Endothelial cell (in vitro differentiated cells): ENCODE results near the gene HIVEP3. TPM values are rescaled to one million over a fixed set of nuclear protein-coding genes. Genes with fewer than 3 reads are reported as not detected.

Experiments used
- DNase-seq: peaks from one replicate; pipeline ENCODE4 v3.0.0; 2021; ENCODE audit warnings: low spot score
- H3K27ac Mint-ChIP-seq: one replicate; pipeline ENCODE4 v1.8.0; 2021; ENCODE audit warnings: mixed read lengths, inconsistent platforms; ENCODE audit not compliant: unreplicated experiment
- H3K27me3 Mint-ChIP-seq: one replicate; pipeline ENCODE4 v1.8.0; 2021; ENCODE audit warnings: mild to moderate bottlenecking, moderate library complexity, mixed read lengths, inconsistent platforms; ENCODE audit not compliant: unreplicated experiment
- H3K36me3 Mint-ChIP-seq: one replicate; pipeline ENCODE4 v1.8.0; 2021; ENCODE audit warnings: mild to moderate bottlenecking, low read depth, mixed read lengths, inconsistent platforms; ENCODE audit not compliant: unreplicated experiment
- H3K4me1 Mint-ChIP-seq: one replicate; pipeline ENCODE4 v1.8.0; 2021; ENCODE audit warnings: mild to moderate bottlenecking, mixed read lengths, inconsistent platforms; ENCODE audit not compliant: unreplicated experiment
- H3K4me3 Mint-ChIP-seq: one replicate; pipeline ENCODE4 v1.8.0; 2021; ENCODE audit warnings: mild to moderate bottlenecking, mixed read lengths, inconsistent platforms; ENCODE audit not compliant: unreplicated experiment
- H3K9me3 Mint-ChIP-seq: one replicate; pipeline ENCODE4 v1.8.0; 2021; ENCODE audit warnings: mixed read lengths, inconsistent platforms; ENCODE audit not compliant: unreplicated experiment
- total RNA-seq: library from RNA; stranded (reverse); fragmentation: NEBNext Ultra II Directional; extraction: Animal tissue kit (Norgen Biotek cat#: 25700); gene quantifications from one replicate; pipeline ENCODE4 v1.2.1, GENCODE V29; 2021; ENCODE audit not compliant: unreplicated experiment
- TF ChIP-seq, protein P1 (sequence below): fragments of 200-600 bp; sonication (generic); IDR thresholded peaks from one replicate; pipeline ENCODE4 v1.5.0; 2021; ENCODE audit warnings: antibody characterized with exemption; ENCODE audit not compliant: unreplicated experiment

Gene HIVEP3
- total RNA-seq, 1 donor from 2014 or later, result 8.9 TPM

DNA sequence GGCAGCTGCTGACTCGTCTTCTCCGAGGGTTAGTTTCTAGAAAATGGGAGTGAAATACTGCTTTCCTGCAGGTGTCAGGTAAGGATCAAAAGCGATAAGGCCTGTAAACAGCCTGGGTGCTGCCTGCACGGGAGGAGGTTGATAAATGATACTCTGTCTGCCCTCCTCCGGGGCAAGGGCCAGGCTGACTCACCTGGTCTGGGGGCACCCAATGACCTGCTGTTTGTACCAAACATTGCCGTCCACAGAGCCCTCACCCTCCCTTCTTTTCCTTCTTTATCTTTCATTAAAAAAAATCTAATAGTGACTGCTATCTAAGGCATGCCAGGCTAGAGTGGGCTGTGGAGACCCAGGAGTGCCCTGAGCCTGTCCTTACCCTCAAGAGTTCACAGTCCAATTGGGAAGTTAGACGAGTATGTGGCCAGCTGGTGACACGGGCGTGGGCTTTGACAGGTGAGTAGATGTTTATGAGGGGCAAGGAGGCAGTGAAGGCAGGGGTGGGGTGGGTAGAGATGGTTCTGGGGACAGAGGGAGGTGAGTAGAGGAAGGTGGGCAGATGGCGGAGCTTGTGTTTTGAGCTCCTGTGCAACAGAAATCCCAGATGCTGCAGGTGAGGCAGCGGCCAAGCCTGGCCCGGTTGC lies 450.5 kb downstream of the HIVEP3 start:
- no peaks in the 10 kb centered on the region for H3K27me3 Mint-ChIP-seq
- TF ChIP-seq, protein P1, sequence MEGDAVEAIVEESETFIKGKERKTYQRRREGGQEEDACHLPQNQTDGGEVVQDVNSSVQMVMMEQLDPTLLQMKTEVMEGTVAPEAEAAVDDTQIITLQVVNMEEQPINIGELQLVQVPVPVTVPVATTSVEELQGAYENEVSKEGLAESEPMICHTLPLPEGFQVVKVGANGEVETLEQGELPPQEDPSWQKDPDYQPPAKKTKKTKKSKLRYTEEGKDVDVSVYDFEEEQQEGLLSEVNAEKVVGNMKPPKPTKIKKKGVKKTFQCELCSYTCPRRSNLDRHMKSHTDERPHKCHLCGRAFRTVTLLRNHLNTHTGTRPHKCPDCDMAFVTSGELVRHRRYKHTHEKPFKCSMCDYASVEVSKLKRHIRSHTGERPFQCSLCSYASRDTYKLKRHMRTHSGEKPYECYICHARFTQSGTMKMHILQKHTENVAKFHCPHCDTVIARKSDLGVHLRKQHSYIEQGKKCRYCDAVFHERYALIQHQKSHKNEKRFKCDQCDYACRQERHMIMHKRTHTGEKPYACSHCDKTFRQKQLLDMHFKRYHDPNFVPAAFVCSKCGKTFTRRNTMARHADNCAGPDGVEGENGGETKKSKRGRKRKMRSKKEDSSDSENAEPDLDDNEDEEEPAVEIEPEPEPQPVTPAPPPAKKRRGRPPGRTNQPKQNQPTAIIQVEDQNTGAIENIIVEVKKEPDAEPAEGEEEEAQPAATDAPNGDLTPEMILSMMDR, result no peak
- no peak for DNase-seq
- H3K4me3 Mint-ChIP-seq, result no peak overlapping the region
- no peaks in the 10 kb centered on the region for H3K4me1 Mint-ChIP-seq
- no peaks in the 10 kb centered on the region for H3K9me3 Mint-ChIP-seq
- H3K27ac Mint-ChIP-seq, result no peak overlapping the region
- H3K36me3 Mint-ChIP-seq, result no peaks in the 10 kb centered on the region

DNA sequence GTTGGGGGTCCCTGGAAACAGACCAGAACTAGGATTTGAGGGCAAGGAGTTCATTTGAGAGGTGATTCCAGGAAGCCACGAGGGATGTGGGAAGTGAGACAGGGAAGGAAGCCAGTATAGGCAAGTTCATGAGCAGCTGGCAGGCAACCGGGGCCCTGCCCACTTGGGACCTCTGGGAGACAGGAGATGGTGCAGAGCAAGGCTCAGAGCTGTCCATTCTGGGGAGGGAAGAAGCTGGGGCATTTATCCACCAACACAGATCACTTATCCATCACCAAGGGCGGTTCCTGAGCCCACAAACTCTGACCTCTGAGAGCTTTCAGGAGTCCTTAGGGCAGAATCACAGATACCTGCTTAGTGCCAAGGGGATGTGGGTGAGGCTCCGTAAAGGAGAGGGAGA lies 451.0 kb downstream of the HIVEP3 start:
- no peak for DNase-seq
- Mint-ChIP-seq H3K4me3 (no peak overlapping the region), H3K27me3 (no peaks in the 10 kb centered on the region), H3K36me3 (no peaks in the 10 kb centered on the region), H3K4me1 (no peaks in the 10 kb centered on the region), H3K27ac (no peak overlapping the region), H3K9me3 (no peaks in the 10 kb centered on the region)
- TF ChIP-seq, protein P1, result no peak

DNA sequence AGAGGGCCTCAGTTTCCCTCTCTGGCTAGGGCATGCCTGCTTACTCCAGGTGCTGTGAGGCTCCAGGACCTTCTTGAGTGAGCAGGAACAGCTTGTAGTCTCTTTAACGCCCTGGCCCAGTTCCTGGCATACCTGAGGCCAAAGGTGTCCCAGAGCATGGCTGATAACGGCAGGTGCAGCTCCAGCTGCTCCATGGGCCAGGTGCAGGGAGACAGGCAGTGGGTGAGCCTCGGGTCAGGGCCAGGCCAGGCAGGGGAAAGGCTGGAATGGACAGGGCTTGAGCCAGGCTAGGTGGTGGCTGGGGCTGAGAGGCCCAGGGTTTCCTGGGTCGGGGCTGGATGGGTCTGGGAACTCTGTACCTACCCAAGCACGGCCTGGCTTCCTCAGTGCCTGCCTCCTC lies 452.6 kb downstream of the HIVEP3 start:
- TF ChIP-seq, protein P1, result no peak
- H3K36me3 Mint-ChIP-seq, result no peaks in the 10 kb centered on the region
- H3K27me3 Mint-ChIP-seq, result no peaks in the 10 kb centered on the region
- H3K27ac Mint-ChIP-seq, result no peak overlapping the region
- H3K4me3 Mint-ChIP-seq, result no peak overlapping the region
- no peaks in the 10 kb centered on the region for H3K9me3 Mint-ChIP-seq
- no peaks in the 10 kb centered on the region for H3K4me1 Mint-ChIP-seq
- DNase-seq, result no peak

DNA sequence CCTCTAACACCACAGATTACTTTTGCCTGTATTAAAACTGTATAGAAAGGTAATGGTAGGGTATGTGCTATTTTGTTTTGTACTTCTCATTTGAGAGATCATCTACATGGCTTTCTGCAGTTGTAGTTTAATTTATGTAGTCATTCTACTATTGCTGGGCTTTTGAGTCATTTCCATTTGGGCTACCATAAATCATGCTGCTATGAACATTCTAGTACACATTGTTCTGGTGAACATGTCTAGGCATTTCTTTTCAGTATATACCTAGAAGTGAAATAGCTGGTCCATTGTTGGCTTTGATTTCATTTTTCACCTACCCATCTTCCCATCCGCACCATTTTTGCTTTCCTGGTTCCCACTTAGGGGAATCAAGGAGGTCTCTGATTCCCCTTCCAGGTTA lies 453.0 kb downstream of the HIVEP3 start:
- no peak for DNase-seq
- TF ChIP-seq, protein P1, result no peak
- no peak overlapping the region for H3K27ac Mint-ChIP-seq
- no peak overlapping the region for H3K4me3 Mint-ChIP-seq
- H3K4me1 Mint-ChIP-seq, result no peaks in the 10 kb centered on the region
- no peaks in the 10 kb centered on the region for H3K9me3 Mint-ChIP-seq
- H3K27me3 Mint-ChIP-seq, result no peaks in the 10 kb centered on the region
- no peaks in the 10 kb centered on the region for H3K36me3 Mint-ChIP-seq

DNA sequence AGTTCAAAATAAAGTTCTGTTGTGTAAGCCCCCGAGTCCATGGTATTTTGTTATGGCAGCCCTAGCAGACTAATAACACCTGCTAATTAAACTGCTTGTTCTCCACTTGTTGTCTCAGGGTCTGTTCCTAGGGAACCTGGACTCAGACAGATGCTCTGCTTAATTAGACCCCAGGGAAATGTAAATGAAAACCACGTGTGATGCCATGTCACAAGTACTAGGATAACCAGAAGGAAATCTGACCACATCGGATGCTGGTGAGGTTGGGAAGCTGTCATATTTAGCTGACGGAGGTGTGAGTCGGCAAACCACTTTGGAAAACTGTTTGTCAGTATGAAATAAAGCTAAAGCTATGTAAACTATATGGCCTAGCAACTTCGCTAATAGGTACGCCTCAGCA lies 453.8 kb downstream of the HIVEP3 start:
- Mint-ChIP-seq H3K36me3 (no peaks in the 10 kb centered on the region), H3K27ac (no peak overlapping the region), H3K27me3 (no peaks in the 10 kb centered on the region), H3K4me3 (no peak overlapping the region), H3K4me1 (no peaks in the 10 kb centered on the region), H3K9me3 (no peaks in the 10 kb centered on the region)
- TF ChIP-seq, protein P1, result no peak
- no peak for DNase-seq
